Effector CD4-positive, alpha-beta T cell (primary cell): Measurements from ENCODE around the gene UBASH3A.

Experiments
- DNase-seq: peaks from one replicate; pipeline ENCODE4 v3.0.0-alpha.2; 2020

The UBASH3A gene

GRCh38 chr21:42434884-42435283 is 31.2 kb downstream of the UBASH3A start:
- DNase-seq = no peak

GRCh38 chr21:42435401-42435800 is 31.7 kb downstream of the UBASH3A start:
- no peak for DNase-seq

GRCh38 chr21:42435833-42436232 is 32.1 kb downstream of the UBASH3A start:
- no peak for DNase-seq

- DNase-seq = no peak
Measured at GRCh38 chr21:42436914-42437313, 33.2 kb downstream of the UBASH3A start.

- DNase-seq = no peak
Measured at GRCh38 chr21:42437786-42438185, 34.1 kb downstream of the UBASH3A start.

- no peak for DNase-seq
Measured at GRCh38 chr21:42438316-42439205, 34.9 kb downstream of the UBASH3A start.

GRCh38 chr21:42439284-42440186 is 35.8 kb downstream of the UBASH3A start:
- no peak for DNase-seq

- DNase-seq = no peak
Measured at GRCh38 chr21:42440187-42440792, 36.6 kb downstream of the UBASH3A start.

- no peak for DNase-seq
Measured at GRCh38 chr21:42441963-42442362, 38.3 kb downstream of the UBASH3A start.

- DNase-seq = no peak
Measured at GRCh38 chr21:42443181-42443785, 39.6 kb downstream of the UBASH3A start.

- DNase-seq = no peak
Measured at GRCh38 chr21:42443876-42444744, 40.4 kb downstream of the UBASH3A start.

- DNase-seq = no peak
Measured at GRCh38 chr21:42444745-42445059, 41.0 kb downstream of the UBASH3A start.

- DNase-seq = no peak
Measured at GRCh38 chr21:42445311-42445710, 41.6 kb downstream of the UBASH3A start.

- no peak for DNase-seq
Measured at GRCh38 chr21:42446531-42446930, 42.8 kb downstream of the UBASH3A start.

GRCh38 chr21:42447182-42447581 is 43.5 kb downstream of the UBASH3A start:
- no peak for DNase-seq

GRCh38 chr21:42447732-42448131 is 44.0 kb downstream of the UBASH3A start:
- no peak for DNase-seq

GRCh38 chr21:42448686-42449085 is 45.0 kb downstream of the UBASH3A start:
- no peak for DNase-seq

GRCh38 chr21:42451941-42452340 is 48.2 kb downstream of the UBASH3A start:
- no peak for DNase-seq

GRCh38 chr21:42452401-42453223 is 48.9 kb downstream of the UBASH3A start:
- DNase-seq = no peak

- DNase-seq = no peak
Measured at GRCh38 chr21:42453224-42453985, 49.7 kb downstream of the UBASH3A start.
